Muscle layer of colon (tissue), 2 donors: ENCODE data around the gene TMTC1.

ENCODE experiments used
- H3K27ac ChIP-seq: one replicate; pipeline ENCODE4 v1.7.0; 2013; ENCODE audit warnings: low read depth, mild to moderate bottlenecking, low read length, moderate library complexity
- H3K27me3 ChIP-seq, 2 donors: one replicate each; pipeline ENCODE4 v1.7.0; 2013; ENCODE audit warnings: low read length in 2 of 2, mild to moderate bottlenecking in 2 of 2; ENCODE audit not compliant: insufficient read depth in 2 of 2, control insufficient read depth in 1 of 2
- H3K36me3 ChIP-seq: one replicate; pipeline ENCODE4 v1.7.0; 2013; ENCODE audit warnings: mild to moderate bottlenecking, low read length; ENCODE audit not compliant: insufficient read depth
- H3K4me1 ChIP-seq: one replicate; pipeline ENCODE4 v1.7.0; 2013; ENCODE audit warnings: mild to moderate bottlenecking, low read length; ENCODE audit not compliant: insufficient read depth
- H3K4me3 ChIP-seq, 2 donors: one replicate each; pipeline ENCODE4 v1.7.0; 2013; ENCODE audit warnings: low read length in 2 of 2, low read depth in 1 of 2, mild to moderate bottlenecking in 1 of 2, moderate library complexity in 1 of 2
- H3K9ac ChIP-seq: one replicate; pipeline ENCODE4 v1.7.0; 2013; ENCODE audit warnings: low read length
- H3K9me3 ChIP-seq: one replicate; pipeline ENCODE4 v1.7.0; 2013; ENCODE audit warnings: mild to moderate bottlenecking, low read length
- donor health status: abdominal sarcoma.
- donor health status: Adenocarcinoma of cecum.

The TMTC1 gene

GRCh38 chr12:29703528-29703927, 80.2 kb downstream of the TMTC1 start:
- Histone ChIP-seq H3K27ac (no peak overlapping the region), H3K36me3 (no peaks in the 10 kb centered on the region), H3K4me3 (no peak overlapping the region), H3K27me3 (no peaks in the 10 kb centered on the region), H3K4me1 (peaks cover 34% of the 10 kb centered on the region), H3K9me3 (no peaks in the 10 kb centered on the region), H3K9ac (no peak overlapping the region)

DNA sequence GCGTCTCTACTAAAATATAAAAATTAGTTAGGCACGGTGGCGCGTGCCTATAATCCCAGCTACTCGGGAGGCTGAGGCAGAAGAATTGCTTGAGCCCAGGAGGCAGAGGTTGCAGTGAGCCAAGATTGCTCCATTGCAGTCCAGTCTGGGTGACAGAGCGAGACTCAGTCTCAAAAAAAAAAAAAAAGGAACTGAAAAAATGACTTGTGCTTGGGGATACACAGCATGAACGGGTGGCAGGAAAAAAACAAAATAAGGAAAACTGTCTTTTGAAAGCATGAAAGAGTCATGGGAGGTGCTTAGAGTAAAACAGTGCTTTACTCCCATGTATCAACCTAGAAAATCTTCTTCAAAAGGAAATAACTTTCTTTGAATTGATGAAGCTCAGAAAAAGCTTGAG, 80.8 kb downstream of the TMTC1 start:
- no peak overlapping the region for H3K27ac ChIP-seq
- H3K36me3 ChIP-seq = no peaks in the 10 kb centered on the region
- H3K9me3 ChIP-seq = no peaks in the 10 kb centered on the region
- H3K4me3 ChIP-seq = no peak overlapping the region
- H3K27me3 ChIP-seq = no peaks in the 10 kb centered on the region
- H3K4me1 ChIP-seq = peaks cover 34% of the 10 kb centered on the region
- no peak overlapping the region for H3K9ac ChIP-seq

DNA sequence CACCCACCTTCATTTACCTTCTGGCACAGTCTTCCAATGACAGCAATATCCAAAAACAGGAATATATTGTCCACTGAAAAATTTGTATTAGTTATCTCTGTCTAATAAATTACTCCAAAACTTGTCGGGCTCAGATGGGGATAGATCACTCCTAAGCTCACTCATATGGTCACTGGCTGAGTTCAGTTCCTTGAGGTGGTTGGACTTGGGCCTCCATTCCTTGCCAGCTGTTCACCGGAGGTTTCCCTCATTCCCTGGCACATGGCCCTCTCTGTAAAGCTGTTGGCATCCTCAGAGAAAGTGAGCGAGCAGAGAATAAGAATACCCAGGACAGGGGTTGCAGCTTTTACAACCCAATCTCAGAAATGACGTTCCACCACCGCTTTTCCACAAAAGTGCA, 81.5 kb downstream of the TMTC1 start:
- no peaks in the 10 kb centered on the region for H3K9me3 ChIP-seq
- peaks cover 34% of the 10 kb centered on the region for H3K4me1 ChIP-seq
- no peaks in the 10 kb centered on the region for H3K27me3 ChIP-seq
- no peak overlapping the region for H3K4me3 ChIP-seq
- H3K9ac ChIP-seq = no peak overlapping the region
- H3K36me3 ChIP-seq = no peaks in the 10 kb centered on the region
- H3K27ac ChIP-seq = no peak overlapping the region

GRCh38 chr12:29700761-29701481, 82.8 kb downstream of the TMTC1 start:
- H3K27ac ChIP-seq = no peak overlapping the region
- peaks cover 24% of the 10 kb centered on the region for H3K4me1 ChIP-seq
- no peak overlapping the region for H3K4me3 ChIP-seq
- H3K27me3 ChIP-seq = no peaks in the 10 kb centered on the region
- no peak overlapping the region for H3K9ac ChIP-seq
- H3K36me3 ChIP-seq = no peaks in the 10 kb centered on the region
- H3K9me3 ChIP-seq = no peaks in the 10 kb centered on the region

GRCh38 chr12:29698756-29699155, 85.0 kb downstream of the TMTC1 start:
- no peaks in the 10 kb centered on the region for H3K9me3 ChIP-seq
- H3K4me3 ChIP-seq = no peak overlapping the region
- no peak overlapping the region for H3K27ac ChIP-seq
- H3K9ac ChIP-seq = no peak overlapping the region
- H3K4me1 ChIP-seq = peaks cover 8% of the 10 kb centered on the region
- no peaks in the 10 kb centered on the region for H3K36me3 ChIP-seq
- H3K27me3 ChIP-seq = no peaks in the 10 kb centered on the region

GRCh38 chr12:29695800-29696199, 87.9 kb downstream of the TMTC1 start:
- H3K27me3 ChIP-seq = no peaks in the 10 kb centered on the region
- no peak overlapping the region for H3K4me3 ChIP-seq
- H3K36me3 ChIP-seq = no peaks in the 10 kb centered on the region
- no peak overlapping the region for H3K9ac ChIP-seq
- no peaks in the 10 kb centered on the region for H3K9me3 ChIP-seq
- H3K27ac ChIP-seq = no peak overlapping the region
- no peaks in the 10 kb centered on the region for H3K4me1 ChIP-seq

DNA sequence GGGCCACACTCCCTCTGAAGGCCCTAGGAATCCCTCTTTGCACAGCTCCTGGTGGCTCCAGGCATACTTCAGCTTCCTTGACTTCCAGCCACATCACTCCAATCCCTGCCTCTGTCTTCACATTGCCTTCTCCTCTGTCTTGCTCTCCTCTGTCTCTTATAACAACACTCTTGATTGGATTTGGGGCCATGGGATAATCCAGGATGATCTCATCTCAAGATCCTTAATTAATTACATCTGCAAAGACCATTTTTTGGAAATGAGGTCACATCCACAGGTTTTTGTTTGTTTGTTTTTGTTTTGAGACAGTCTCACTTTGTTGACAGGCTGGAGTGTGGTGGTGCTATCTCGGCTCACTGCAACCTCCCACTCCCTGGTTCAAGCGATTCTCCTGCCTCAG, 88.7 kb downstream of the TMTC1 start:
- Histone ChIP-seq H3K9me3 (no peaks in the 10 kb centered on the region), H3K9ac (no peak overlapping the region), H3K36me3 (no peaks in the 10 kb centered on the region), H3K4me3 (no peak overlapping the region), H3K27me3 (no peaks in the 10 kb centered on the region), H3K27ac (no peak overlapping the region), H3K4me1 (no peaks in the 10 kb centered on the region)

GRCh38 chr12:29694002-29694401, 89.7 kb downstream of the TMTC1 start:
- H3K4me3 ChIP-seq = no peak overlapping the region
- H3K27ac ChIP-seq = no peak overlapping the region
- no peaks in the 10 kb centered on the region for H3K9me3 ChIP-seq
- no peak overlapping the region for H3K9ac ChIP-seq
- H3K36me3 ChIP-seq = no peaks in the 10 kb centered on the region
- H3K4me1 ChIP-seq = no peaks in the 10 kb centered on the region
- no peaks in the 10 kb centered on the region for H3K27me3 ChIP-seq

- Histone ChIP-seq H3K4me1 (no peaks in the 10 kb centered on the region), H3K9ac (no peak overlapping the region), H3K36me3 (no peaks in the 10 kb centered on the region), H3K4me3 (no peak overlapping the region), H3K27ac (no peak overlapping the region), H3K9me3 (no peaks in the 10 kb centered on the region), H3K27me3 (no peaks in the 10 kb centered on the region)
Measured at GRCh38 chr12:29692237-29692636, 91.5 kb downstream of the TMTC1 start.

DNA sequence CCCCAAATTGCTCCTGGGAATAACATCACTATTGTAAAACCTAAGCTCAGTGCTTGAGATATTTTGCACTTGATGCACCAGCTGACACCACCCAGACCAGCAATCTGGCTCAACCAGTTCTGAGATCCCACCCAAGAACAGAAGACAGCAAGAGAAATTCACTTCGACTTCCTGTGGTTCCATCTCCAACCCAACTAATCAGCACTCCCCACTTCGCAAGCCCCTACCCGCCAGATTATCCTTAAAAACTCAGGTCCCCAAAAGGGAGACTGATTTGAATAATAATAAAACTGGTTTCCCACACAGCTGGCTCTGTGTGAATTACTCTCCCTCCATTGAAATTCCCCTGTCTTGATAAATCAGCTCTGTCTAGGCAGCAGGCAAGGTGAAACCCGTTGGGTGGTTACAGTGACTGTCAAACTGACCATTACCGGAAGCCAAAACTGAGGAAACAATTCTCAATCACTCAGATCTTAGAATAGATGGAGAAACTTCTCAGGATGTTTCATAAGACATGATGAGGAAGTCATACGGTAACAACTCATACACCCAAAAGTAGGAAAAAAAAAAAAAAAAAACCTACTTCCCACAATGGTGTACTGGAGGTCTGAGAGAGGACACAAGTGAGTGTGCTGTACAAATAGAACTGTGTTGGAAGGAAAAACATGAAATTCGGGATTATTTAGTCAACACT, 92.4 kb downstream of the TMTC1 start:
- no peak overlapping the region for H3K27ac ChIP-seq
- no peaks in the 10 kb centered on the region for H3K27me3 ChIP-seq
- H3K36me3 ChIP-seq = no peaks in the 10 kb centered on the region
- H3K9me3 ChIP-seq = no peaks in the 10 kb centered on the region
- no peak overlapping the region for H3K4me3 ChIP-seq
- H3K4me1 ChIP-seq = no peaks in the 10 kb centered on the region
- H3K9ac ChIP-seq = no peak overlapping the region

- H3K27ac ChIP-seq = no peak overlapping the region
Measured at GRCh38 chr12:29690728-29691127, 93.0 kb downstream of the TMTC1 start.

DNA sequence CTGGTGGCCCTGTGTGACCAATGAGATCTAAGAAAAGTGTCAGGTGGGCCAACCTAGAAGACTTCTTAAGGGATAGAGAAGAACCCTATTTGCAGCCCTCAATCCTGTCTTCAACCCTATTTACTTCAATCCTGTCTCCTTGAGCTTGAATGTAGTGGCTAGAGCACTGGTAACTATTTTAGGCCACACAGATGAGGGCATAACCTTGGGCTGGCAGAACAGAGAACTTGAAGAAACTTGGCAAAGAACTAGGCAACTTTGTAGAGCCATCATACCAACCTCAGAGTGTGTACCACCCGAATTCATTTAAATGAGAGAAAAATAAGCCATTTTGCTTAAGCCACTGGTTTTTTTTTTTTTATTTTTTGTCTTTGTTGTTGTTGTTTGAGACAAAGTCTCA, 94.8 kb downstream of the TMTC1 start:
- H3K27ac ChIP-seq = no peak overlapping the region
- H3K36me3 ChIP-seq = no peaks in the 10 kb centered on the region
- H3K4me1 ChIP-seq = peaks cover 3% of the 10 kb centered on the region
- H3K9me3 ChIP-seq = no peaks in the 10 kb centered on the region
- no peaks in the 10 kb centered on the region for H3K27me3 ChIP-seq
- no peak overlapping the region for H3K9ac ChIP-seq
- H3K4me3 ChIP-seq = no peak overlapping the region

More at GRCh38 chr12:29690728-29691127, 93.0 kb downstream of the TMTC1 start:
- Histone ChIP-seq H3K9ac (no peak overlapping the region), H3K4me3 (no peak overlapping the region), H3K4me1 (no peaks in the 10 kb centered on the region), H3K27me3 (no peaks in the 10 kb centered on the region), H3K36me3 (no peaks in the 10 kb centered on the region), H3K9me3 (no peaks in the 10 kb centered on the region)
